ENCODE measurements around the gene ACP4. TPM values are rescaled to one million over a fixed set of nuclear protein-coding genes. Genes with fewer than 3 reads are reported as not detected.
A peak's percentile ranks its signal among the peaks of the same experiment; 100 is the strongest.

The ACP4 gene
- total RNA-seq, 2 donors from 2014 or later, result not detected

- Histone ChIP-seq H3K4me3 (peak overlapping the region; percentile 33 to 52), H3K27me3 (no peaks in the 10 kb centered on the region), H3K36me3 (no peaks in the 10 kb centered on the region), H3K27ac (no peak overlapping the region), H3K4me1 (peaks cover 0 to 10% of the 10 kb centered on the region in 2 donors), H3K9me3 (no peaks in the 10 kb centered on the region)
- TF ChIP-seq CTCF (IDR thresholded peaks at IDR 0.05), result no peak
- no peak for DNase-seq (ENCODE audit: low spot score)
These were observed 45.7 kb downstream of the ACP4 start for GRCh38 chr19:50835785-50836542.

GRCh38 chr19:50836543-50837195 lies 46.5 kb downstream of the ACP4 start:
- Histone ChIP-seq H3K9me3 (peaks cover 0 to under 1% of the 10 kb centered on the region in 2 donors), H3K27me3 (no peaks in the 10 kb centered on the region), H3K36me3 (no peaks in the 10 kb centered on the region), H3K4me3 (peak overlapping the region in 1 of 2 donors; percentile 52), H3K27ac (no peak overlapping the region), H3K4me1 (peaks cover 0 to 10% of the 10 kb centered on the region in 2 donors)
- no peak for TF ChIP-seq CTCF (IDR thresholded peaks at IDR 0.05)
- no peak for DNase-seq (ENCODE audit: low spot score)

- peaks cover 0 to 5% of the 10 kb centered on the region in 2 donors for H3K9me3 ChIP-seq
- no peaks in the 10 kb centered on the region for H3K36me3 ChIP-seq
- no peak for TF ChIP-seq CTCF (IDR thresholded peaks at IDR 0.05)
- H3K4me1 ChIP-seq, result peaks cover 0 to 10% of the 10 kb centered on the region in 2 donors
- H3K4me3 ChIP-seq, result no peak overlapping the region
- no peak overlapping the region for H3K27ac ChIP-seq
- no peaks in the 10 kb centered on the region for H3K27me3 ChIP-seq
- no peak for DNase-seq (ENCODE audit: low spot score)
These were observed 47.1 kb downstream of the ACP4 start for GRCh38 chr19:50837300-50837699.

GRCh38 chr19:50838239-50838638 lies 48.0 kb downstream of the ACP4 start:
- no peak overlapping the region for H3K27ac ChIP-seq
- H3K4me1 ChIP-seq, result peaks cover 0 to 10% of the 10 kb centered on the region in 2 donors
- H3K36me3 ChIP-seq, result no peaks in the 10 kb centered on the region
- no peaks in the 10 kb centered on the region for H3K27me3 ChIP-seq
- no peak for DNase-seq (ENCODE audit: low spot score)
- TF ChIP-seq CTCF (IDR thresholded peaks at IDR 0.05), result no peak
- H3K9me3 ChIP-seq, result peaks cover 0 to 13% of the 10 kb centered on the region in 2 donors
- no peak overlapping the region for H3K4me3 ChIP-seq

GRCh38 chr19:50839712-50840655 lies 49.8 kb downstream of the ACP4 start:
- H3K36me3 ChIP-seq, result no peaks in the 10 kb centered on the region
- peaks cover 0 to 27% of the 10 kb centered on the region in 2 donors for H3K9me3 ChIP-seq
- no peak for DNase-seq (ENCODE audit: low spot score)
- H3K27ac ChIP-seq, result no peak overlapping the region
- H3K4me3 ChIP-seq, result no peak overlapping the region
- H3K4me1 ChIP-seq, result peaks cover 0 to 10% of the 10 kb centered on the region in 2 donors
- TF ChIP-seq CTCF (IDR thresholded peaks at IDR 0.05), result no peak
- H3K27me3 ChIP-seq, result no peaks in the 10 kb centered on the region
